GM12873 (cell line): ENCODE measurements around the gene ANKRD30BL.
A peak's percentile ranks its signal among the peaks of the same experiment; 100 is the strongest.
"Not testable (repeated sequence)": the region's sequence is repeated elsewhere in the genome, so short reads cannot be mapped to it uniquely, and the experiment has no call there.

Experiments
- TF ChIP-seq, protein P1 (sequence below): IDR thresholded peaks from 2 replicates; pipeline ENCODE4 v1.5.1; 2012; ENCODE audit warnings: low read depth, mild to moderate bottlenecking, moderate library complexity, low read length, control low read depth; ENCODE audit not compliant: insufficient read depth; ENCODE audit errors: missing control alignments

ANKRD30BL gene

GRCh38 chr2:132161161-132162124 lies at the start of gene ANKRD30BL:
ANKRD30BL (minus strand) TSS chr2:132161952; CDS start chr2:132161705, 247 bp downstream.
- TF ChIP-seq, protein P1, sequence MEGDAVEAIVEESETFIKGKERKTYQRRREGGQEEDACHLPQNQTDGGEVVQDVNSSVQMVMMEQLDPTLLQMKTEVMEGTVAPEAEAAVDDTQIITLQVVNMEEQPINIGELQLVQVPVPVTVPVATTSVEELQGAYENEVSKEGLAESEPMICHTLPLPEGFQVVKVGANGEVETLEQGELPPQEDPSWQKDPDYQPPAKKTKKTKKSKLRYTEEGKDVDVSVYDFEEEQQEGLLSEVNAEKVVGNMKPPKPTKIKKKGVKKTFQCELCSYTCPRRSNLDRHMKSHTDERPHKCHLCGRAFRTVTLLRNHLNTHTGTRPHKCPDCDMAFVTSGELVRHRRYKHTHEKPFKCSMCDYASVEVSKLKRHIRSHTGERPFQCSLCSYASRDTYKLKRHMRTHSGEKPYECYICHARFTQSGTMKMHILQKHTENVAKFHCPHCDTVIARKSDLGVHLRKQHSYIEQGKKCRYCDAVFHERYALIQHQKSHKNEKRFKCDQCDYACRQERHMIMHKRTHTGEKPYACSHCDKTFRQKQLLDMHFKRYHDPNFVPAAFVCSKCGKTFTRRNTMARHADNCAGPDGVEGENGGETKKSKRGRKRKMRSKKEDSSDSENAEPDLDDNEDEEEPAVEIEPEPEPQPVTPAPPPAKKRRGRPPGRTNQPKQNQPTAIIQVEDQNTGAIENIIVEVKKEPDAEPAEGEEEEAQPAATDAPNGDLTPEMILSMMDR: not testable (repeated sequence)

DNA sequence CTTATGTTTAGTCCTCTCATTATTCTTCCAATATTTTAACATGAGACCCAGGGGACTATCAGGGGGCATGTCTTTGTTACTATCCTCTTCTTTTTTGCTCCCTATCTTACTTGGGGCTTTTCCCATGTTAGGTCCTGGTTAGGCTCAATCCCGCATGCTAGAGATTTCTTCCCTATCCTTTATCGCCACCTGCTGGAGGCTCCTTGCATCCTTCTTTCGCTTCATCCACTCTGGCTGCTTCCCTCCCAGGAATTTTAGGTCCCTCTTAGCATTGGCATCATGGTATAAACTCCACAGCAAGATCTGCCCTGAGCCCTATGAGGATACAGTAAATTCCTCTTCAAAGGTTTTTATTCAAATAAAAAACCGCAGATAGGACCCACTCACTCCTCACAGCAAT lies 15.0 kb downstream of the ANKRD30BL start:
- TF ChIP-seq, protein P1: peak; percentile 59
